Measurements from ENCODE around the gene PPP2R2C. TPM values are rescaled to one million over a fixed set of nuclear protein-coding genes. Genes with fewer than 3 reads are reported as not detected.

Gene PPP2R2C
- total and polyA plus RNA-seq, 2 experiments from 2014 or later, result not detected

DNA sequence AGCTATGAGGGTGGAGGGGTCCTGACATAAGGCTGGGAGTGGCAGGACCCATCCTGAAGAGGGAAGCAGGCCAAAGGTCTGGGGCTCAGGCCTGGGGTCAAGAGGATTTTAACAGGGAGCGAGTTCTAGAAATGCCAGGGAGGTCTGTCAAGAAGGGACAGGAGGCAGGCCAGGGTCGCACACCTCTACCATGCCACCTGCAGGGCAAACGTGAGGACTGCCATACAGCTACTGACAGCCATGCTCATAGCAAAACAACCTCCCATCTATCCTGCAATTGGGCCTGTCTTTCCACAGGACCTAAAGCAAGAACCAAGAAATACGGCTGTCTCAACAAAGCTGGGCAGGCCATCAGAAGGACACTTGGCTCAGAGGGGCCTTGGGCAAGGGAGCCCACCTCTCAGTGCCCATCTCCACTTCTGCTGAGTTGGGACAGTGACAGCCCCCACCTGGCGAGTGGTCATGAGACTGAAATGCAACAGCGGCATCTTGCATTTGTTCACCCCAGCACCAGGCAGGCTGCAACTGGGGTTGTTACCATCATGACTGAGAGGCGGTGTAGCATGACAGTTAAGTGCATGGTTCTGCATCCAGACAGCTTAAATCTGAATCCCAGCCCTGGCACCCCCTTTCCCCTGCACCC lies 110.0 kb downstream of the PPP2R2C start:
- WGBS, 2 experiments (ENCODE audit: low coverage in 1 of 2, low lambda C conversion rate in 2 of 2, missing lambda C conversion rate in 2 of 2), result 37 to 47% methylated on average over 7 of the region's 7 CpGs

DNA sequence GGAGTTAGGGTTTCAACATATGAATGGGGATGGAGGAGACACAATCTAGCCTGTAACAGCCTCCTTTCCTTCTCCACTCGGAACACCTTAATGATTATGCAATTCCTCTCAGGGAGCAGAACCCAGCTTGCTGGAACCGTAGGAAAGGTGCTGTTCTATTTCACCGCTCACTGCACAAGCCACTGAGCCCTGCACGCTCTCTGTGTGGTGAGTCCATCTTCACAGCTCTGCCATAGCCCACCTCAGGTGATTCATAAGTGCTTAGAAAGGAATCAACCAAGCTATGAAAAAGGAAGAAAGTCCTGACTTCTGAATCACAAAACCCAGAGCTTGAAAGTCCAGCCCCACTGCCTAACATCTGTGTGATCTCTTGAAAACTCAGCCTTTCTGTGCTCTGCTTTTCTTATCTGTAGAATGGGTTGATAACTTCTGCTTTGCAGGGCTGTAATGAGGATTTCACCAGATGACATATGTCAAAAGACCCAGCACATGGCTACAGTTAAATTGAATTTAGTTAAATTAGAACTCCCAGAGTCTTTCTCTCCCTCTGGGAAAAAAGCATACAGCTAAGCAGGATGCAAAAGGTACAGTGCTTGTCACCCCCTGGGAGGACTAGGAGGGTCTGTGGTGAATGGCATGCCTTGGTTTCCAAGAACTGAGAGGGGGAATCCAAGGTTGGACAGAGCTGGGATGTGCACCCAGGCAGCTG lies 111.2 kb downstream of the PPP2R2C start:
- DNase-seq, result no peak
- Histone ChIP-seq H3K4me1 (ENCODE audit: insufficient read depth) (no peaks in the 10 kb centered on the region), H3K27ac (no peak overlapping the region), H3K4me2 (ENCODE audit: unreplicated experiment) (no peak overlapping the region), H3K9ac (no peak overlapping the region), H3K4me3 (no peak overlapping the region), H2AFZ (no peak overlapping the region), H3F3A (ENCODE audit: insufficient read depth) (no peaks in the 10 kb centered on the region), H3K36me3 (ENCODE audit: low read depth) (no peaks in the 10 kb centered on the region), H4K20me1 (ENCODE audit: insufficient read depth) (no peaks in the 10 kb centered on the region), H3K9me3 (ENCODE audit: low read depth) (no peaks in the 10 kb centered on the region), H3K9me2 (ENCODE audit: insufficient read depth) (no peaks in the 10 kb centered on the region), H3K79me2 (ENCODE audit: insufficient read depth) (no peaks in the 10 kb centered on the region), H3K27me3 (replicated peaks; ENCODE audit: insufficient read depth) (peaks cover 16% of the 10 kb centered on the region)
- in situ Hi-C loops (cut with MboI), result no loop called here
- 35 to 41% methylated on average over 4 of the region's 4 CpGs for WGBS, 2 experiments (ENCODE audit: low coverage in 1 of 2, low lambda C conversion rate in 2 of 2, missing lambda C conversion rate in 2 of 2)
- TF ChIP-seq EZH2phosphoT487 (IDR thresholded peaks at IDR 0.05; ENCODE audit: insufficient read depth, low read depth), result no peak
- no peak for TF ChIP-seq EZH2 (IDR thresholded peaks at IDR 0.05; ENCODE audit: insufficient read depth, poor library complexity, severe bottlenecking)

More for the DNA sequence above, 110.0 kb downstream of the PPP2R2C start:
- TF ChIP-seq EZH2 (IDR thresholded peaks at IDR 0.05; ENCODE audit: insufficient read depth, poor library complexity, severe bottlenecking), result no peak
- TF ChIP-seq EZH2phosphoT487 (IDR thresholded peaks at IDR 0.05; ENCODE audit: insufficient read depth, low read depth), result no peak
- Histone ChIP-seq H2AFZ (no peak overlapping the region), H3K4me2 (ENCODE audit: unreplicated experiment) (no peak overlapping the region), H3K27me3 (replicated peaks; ENCODE audit: insufficient read depth) (peaks cover 20% of the 10 kb centered on the region), H3K79me2 (ENCODE audit: insufficient read depth) (no peaks in the 10 kb centered on the region), H3K9me3 (ENCODE audit: low read depth) (no peaks in the 10 kb centered on the region), H3K9ac (no peak overlapping the region), H4K20me1 (ENCODE audit: insufficient read depth) (no peaks in the 10 kb centered on the region), H3K36me3 (ENCODE audit: low read depth) (no peaks in the 10 kb centered on the region), H3F3A (ENCODE audit: insufficient read depth) (no peaks in the 10 kb centered on the region), H3K4me3 (no peak overlapping the region), H3K9me2 (ENCODE audit: insufficient read depth) (no peaks in the 10 kb centered on the region), H3K27ac (no peak overlapping the region), H3K4me1 (ENCODE audit: insufficient read depth) (no peaks in the 10 kb centered on the region)
- in situ Hi-C loops (cut with MboI), result no loop called here
- DNase-seq, result no peak

DNA sequence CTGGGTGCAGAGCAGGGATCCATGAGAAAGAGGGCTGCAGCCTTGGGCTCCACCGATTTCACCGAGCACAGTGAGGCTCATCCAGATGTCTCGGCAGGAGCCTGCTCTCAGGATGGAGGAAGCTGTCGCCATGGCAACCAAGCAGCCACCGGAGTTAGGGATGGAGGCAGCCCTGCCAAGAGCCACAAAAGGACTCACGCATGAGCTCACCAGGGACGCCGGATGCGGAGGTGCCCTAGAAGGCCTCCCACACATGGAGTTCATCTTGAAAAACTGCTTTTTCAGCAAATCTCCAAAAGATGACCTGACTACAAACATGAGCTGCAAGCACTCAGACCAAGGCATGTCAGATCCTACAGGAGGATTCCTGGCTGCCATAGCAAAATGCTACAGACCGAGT lies 112.0 kb downstream of the PPP2R2C start:
- H3K4me1 ChIP-seq (ENCODE audit: insufficient read depth), result no peaks in the 10 kb centered on the region
- no peak overlapping the region for H3K4me3 ChIP-seq
- TF ChIP-seq EZH2 (IDR thresholded peaks at IDR 0.05; ENCODE audit: insufficient read depth, poor library complexity, severe bottlenecking), result no peak
- TF ChIP-seq EZH2phosphoT487 (IDR thresholded peaks at IDR 0.05; ENCODE audit: insufficient read depth, low read depth), result no peak
- peak; percentile 15 for DNase-seq
- in situ Hi-C loops (cut with MboI), result no loop called here
- WGBS, 2 experiments (ENCODE audit: low coverage in 1 of 2, low lambda C conversion rate in 2 of 2, missing lambda C conversion rate in 2 of 2), result 10 to 16% methylated on average over 10 of the region's 10 CpGs
- no peak overlapping the region for H3K9ac ChIP-seq
- no peaks in the 10 kb centered on the region for H3K9me3 ChIP-seq (ENCODE audit: low read depth)
- H3F3A ChIP-seq (ENCODE audit: insufficient read depth), result no peaks in the 10 kb centered on the region
- H3K79me2 ChIP-seq (ENCODE audit: insufficient read depth), result no peaks in the 10 kb centered on the region
- no peaks in the 10 kb centered on the region for H4K20me1 ChIP-seq (ENCODE audit: insufficient read depth)
- peaks cover 8% of the 10 kb centered on the region for H3K27me3 ChIP-seq (replicated peaks; ENCODE audit: insufficient read depth)
- no peak overlapping the region for H2AFZ ChIP-seq
- no peak overlapping the region for H3K4me2 ChIP-seq (ENCODE audit: unreplicated experiment)
- H3K9me2 ChIP-seq (ENCODE audit: insufficient read depth), result no peaks in the 10 kb centered on the region
- H3K27ac ChIP-seq, result no peak overlapping the region
- no peaks in the 10 kb centered on the region for H3K36me3 ChIP-seq (ENCODE audit: low read depth)

GRCh38 chr4:6359536-6360308 lies 112.7 kb downstream of the PPP2R2C start:
- H3K4me3 ChIP-seq, result no peak overlapping the region
- no peaks in the 10 kb centered on the region for H3K36me3 ChIP-seq (ENCODE audit: low read depth)
- WGBS, 2 experiments (ENCODE audit: low coverage in 1 of 2, low lambda C conversion rate in 2 of 2, missing lambda C conversion rate in 2 of 2), result 28 to 34% methylated on average over 11 of the region's 11 CpGs
- TF ChIP-seq EZH2 (IDR thresholded peaks at IDR 0.05; ENCODE audit: insufficient read depth, poor library complexity, severe bottlenecking) (no peak), EZH2phosphoT487 (IDR thresholded peaks at IDR 0.05; ENCODE audit: insufficient read depth, low read depth) (no peak)
- H3K9me3 ChIP-seq (ENCODE audit: low read depth), result no peaks in the 10 kb centered on the region
- H3K27ac ChIP-seq, result no peak overlapping the region
- H3F3A ChIP-seq (ENCODE audit: insufficient read depth), result no peaks in the 10 kb centered on the region
- no peaks in the 10 kb centered on the region for H3K9me2 ChIP-seq (ENCODE audit: insufficient read depth)
- peaks cover 14% of the 10 kb centered on the region for H3K27me3 ChIP-seq (replicated peaks; ENCODE audit: insufficient read depth)
- no peak for DNase-seq
- in situ Hi-C loops (cut with MboI), result no loop called here
- no peaks in the 10 kb centered on the region for H4K20me1 ChIP-seq (ENCODE audit: insufficient read depth)
- no peaks in the 10 kb centered on the region for H3K4me1 ChIP-seq (ENCODE audit: insufficient read depth)
- no peak overlapping the region for H3K9ac ChIP-seq
- no peak overlapping the region for H3K4me2 ChIP-seq (ENCODE audit: unreplicated experiment)
- H2AFZ ChIP-seq, result no peak overlapping the region
- H3K79me2 ChIP-seq (ENCODE audit: insufficient read depth), result no peaks in the 10 kb centered on the region
